Epithelial cell of esophagus (primary cell): Measurements from ENCODE around the gene CHRNA7.

Experiments
- DNase-seq: peaks from one replicate; pipeline ENCODE4 v3.0.0; 2010; ENCODE audit warnings: low read depth
- H3K4me3 ChIP-seq: 2 replicates; pipeline ENCODE4 v1.5.1; 2011; ENCODE audit warnings: mild to moderate bottlenecking, low read length, control low read depth
- CTCF ChIP-seq: IDR thresholded peaks from 2 replicates; pipeline ENCODE4 v1.5.1; 2011; ENCODE audit warnings: low read depth, mild to moderate bottlenecking, low read length, control low read depth, inconsistent platforms; ENCODE audit not compliant: insufficient read depth; ENCODE audit errors: missing control alignments

Gene CHRNA7

GRCh38 chr15:32067115-32067514, 36.8 kb downstream of the CHRNA7 start:
- no peak for DNase-seq
- TF ChIP-seq CTCF, result no peak
- no peak overlapping the region for H3K4me3 ChIP-seq

GRCh38 chr15:32089851-32090359, 59.6 kb downstream of the CHRNA7 start:
- no peak for TF ChIP-seq CTCF
- H3K4me3 ChIP-seq, result no peak overlapping the region
- DNase-seq, result no peak

GRCh38 chr15:32091505-32092380, 61.4 kb downstream of the CHRNA7 start:
- H3K4me3 ChIP-seq, result no peak overlapping the region
- no peak for DNase-seq
- TF ChIP-seq CTCF, result no peak

GRCh38 chr15:32096213-32096612, 65.9 kb downstream of the CHRNA7 start:
- no peak for TF ChIP-seq CTCF
- H3K4me3 ChIP-seq, result no peak overlapping the region
- DNase-seq, result no peak

- no peak for DNase-seq
- TF ChIP-seq CTCF, result no peak
- H3K4me3 ChIP-seq, result no peak overlapping the region
Observed at GRCh38 chr15:32096916-32097617, 66.8 kb downstream of the CHRNA7 start.

- TF ChIP-seq CTCF, result no peak
- no peak overlapping the region for H3K4me3 ChIP-seq
- DNase-seq, result no peak
Observed at GRCh38 chr15:32098033-32098432, 67.7 kb downstream of the CHRNA7 start.
